HuH-7 (cell line): ENCODE data around the gene KIR2DL3.

ENCODE experiments used
- DNase-seq: peaks from one replicate; pipeline ENCODE4 v3.0.0; 2011; ENCODE audit warnings: low spot score

The KIR2DL3 gene

DNA sequence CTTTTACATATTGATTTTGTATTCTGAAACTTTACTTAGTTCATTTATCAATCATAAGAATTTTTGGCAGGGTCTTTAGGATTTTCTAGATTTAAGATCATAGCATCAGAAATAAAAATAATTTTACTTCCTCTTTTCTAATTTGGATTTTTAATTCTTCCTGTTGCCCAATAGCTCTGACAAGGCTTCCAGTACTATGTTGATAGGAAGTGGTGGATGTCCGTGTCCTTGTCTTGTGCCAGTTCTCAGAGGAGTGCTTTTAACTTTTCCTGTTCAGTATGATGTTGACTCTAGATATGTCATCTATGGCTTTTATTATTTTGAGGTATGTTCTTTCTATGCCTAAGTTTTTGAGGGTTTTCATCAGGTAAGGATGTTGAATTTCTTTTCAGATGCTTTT is 57.4 kb downstream of the KIR2DL3 start:
- no peak for DNase-seq
